ENCODE results near the gene FMR1NB. TPM values are rescaled to one million over a fixed set of nuclear protein-coding genes. Genes with fewer than 3 reads are reported as not detected.

The FMR1NB gene
- not detected for total RNA-seq

GRCh38 chrX:147981038-147981752 lies at the start of gene FMR1NB:
Gene FMR1NB (plus strand): TSS chrX:147981337. CDS start chrX:147981403, 66 bp downstream.
- no peak for DNase-seq (ENCODE audit: low spot score in 2 of 2)
- Histone ChIP-seq H3K36me3 (no peaks in the 10 kb centered on the region), H3K9me3 (no peaks in the 10 kb centered on the region), H3K4me1 (no peaks in the 10 kb centered on the region), H3K27ac (no peak within 1 kb of the TSS), H3K27me3 (no peaks in the 10 kb centered on the region), H3K4me3 (no peak within 1 kb of the TSS)
- 92% methylated on average over 34 of the region's 35 CpGs for WGBS
- TF ChIP-seq CTCF (IDR thresholded peaks at IDR 0.05), result no peak

GRCh38 chrX:147933815-147934214 lies 47.3 kb upstream of the FMR1NB start:
- H3K4me1 ChIP-seq, result no peaks in the 10 kb centered on the region
- H3K9me3 ChIP-seq, result no peaks in the 10 kb centered on the region
- no peak overlapping the region for H3K4me3 ChIP-seq
- TF ChIP-seq POLR2AphosphoS5 (IDR thresholded peaks at IDR 0.05) (no peak), EP300 (IDR thresholded peaks at IDR 0.05) (no peak), POLR2A (IDR thresholded peaks at IDR 0.05) (no peak), CTCF (IDR thresholded peaks at IDR 0.05) (no peak)
- 86% methylated on average over 1 of the region's 1 CpG for WGBS
- no peak overlapping the region for H3K27ac ChIP-seq
- DNase-seq (ENCODE audit: low spot score in 2 of 2), result no peak
- peaks cover 14% of the 10 kb centered on the region for H3K36me3 ChIP-seq
- no peaks in the 10 kb centered on the region for H3K27me3 ChIP-seq

GRCh38 chrX:147935156-147935758 lies 45.9 kb upstream of the FMR1NB start:
- 67% methylated on average over 3 of the region's 3 CpGs for WGBS
- no peaks in the 10 kb centered on the region for H3K9me3 ChIP-seq
- peaks cover 9% of the 10 kb centered on the region for H3K36me3 ChIP-seq
- no peak overlapping the region for H3K27ac ChIP-seq
- H3K4me3 ChIP-seq, result no peak overlapping the region
- no peaks in the 10 kb centered on the region for H3K27me3 ChIP-seq
- DNase-seq (ENCODE audit: low spot score in 2 of 2), result no peak
- TF ChIP-seq POLR2AphosphoS5 (IDR thresholded peaks at IDR 0.05) (no peak), POLR2A (IDR thresholded peaks at IDR 0.05) (no peak), CTCF (IDR thresholded peaks at IDR 0.05) (no peak), EP300 (IDR thresholded peaks at IDR 0.05) (no peak)
- no peaks in the 10 kb centered on the region for H3K4me1 ChIP-seq

- TF ChIP-seq POLR2AphosphoS5 (IDR thresholded peaks at IDR 0.05) (no peak), POLR2A (IDR thresholded peaks at IDR 0.05) (no peak), CTCF (IDR thresholded peaks at IDR 0.05) (no peak), EP300 (IDR thresholded peaks at IDR 0.05) (no peak)
- DNase-seq (ENCODE audit: low spot score in 2 of 2), result no peak
- Histone ChIP-seq H3K27me3 (no peaks in the 10 kb centered on the region), H3K36me3 (peaks cover 32% of the 10 kb centered on the region), H3K4me1 (no peaks in the 10 kb centered on the region), H3K9me3 (no peaks in the 10 kb centered on the region), H3K4me3 (no peak overlapping the region), H3K27ac (no peak overlapping the region)
- WGBS, result 89% methylated on average over 5 of the region's 5 CpGs
Measured at GRCh38 chrX:147945286-147945685, 35.9 kb upstream of the FMR1NB start.

- WGBS, result 84% methylated on average over 7 of the region's 7 CpGs
- no peaks in the 10 kb centered on the region for H3K4me1 ChIP-seq
- peaks cover 20% of the 10 kb centered on the region for H3K36me3 ChIP-seq
- no peaks in the 10 kb centered on the region for H3K9me3 ChIP-seq
- TF ChIP-seq POLR2AphosphoS5 (IDR thresholded peaks at IDR 0.05) (no peak), POLR2A (IDR thresholded peaks at IDR 0.05) (no peak), EP300 (IDR thresholded peaks at IDR 0.05) (no peak), CTCF (IDR thresholded peaks at IDR 0.05) (no peak)
- no peak overlapping the region for H3K4me3 ChIP-seq
- no peak for DNase-seq (ENCODE audit: low spot score in 2 of 2)
- H3K27me3 ChIP-seq, result no peaks in the 10 kb centered on the region
- no peak overlapping the region for H3K27ac ChIP-seq
Measured at GRCh38 chrX:147948531-147948930, 32.6 kb upstream of the FMR1NB start.
